Ramos (cell line): ENCODE data around the gene NFKBIZ.

Source experiments
- in situ Hi-C: fragments of 300-500 bp; cut with MboI; formaldehyde crosslinking; loops from one replicate; pipeline ENCODE4 v1.14.3; 2022; ENCODE audit warnings: low sequenced_read_pairs; ENCODE audit not compliant: unreplicated experiment

Gene NFKBIZ

GRCh38 chr3:101823525-101823924 is 25.8 kb upstream of the NFKBIZ start:
- in situ Hi-C loops = loop anchor here (25.0 kb wide), 1 partner anchor 714 kb away; no protein-coding TSS in a partner anchor

DNA sequence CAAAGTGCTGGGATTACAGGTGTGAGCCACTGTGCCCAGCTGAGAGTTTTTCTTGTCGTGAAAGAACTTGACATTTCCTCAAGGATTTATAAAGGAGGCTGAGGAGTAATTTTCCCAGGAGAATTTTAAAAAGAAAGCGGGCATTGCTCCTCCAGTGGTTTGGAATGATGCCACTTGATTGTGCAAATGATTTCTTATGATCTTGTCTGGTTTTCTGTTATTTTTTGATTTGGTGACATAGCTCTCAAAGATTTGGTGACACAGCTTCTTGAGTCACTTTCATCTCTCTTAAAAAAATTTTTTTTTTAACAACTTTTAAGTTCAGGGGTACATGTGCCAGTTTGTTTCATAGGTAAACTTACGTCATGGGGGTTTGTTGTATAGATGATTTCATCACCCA is 24.6 kb upstream of the NFKBIZ start:
- in situ Hi-C loops = loop anchor here (25.0 kb wide), 1 partner anchor 713 kb away; no protein-coding TSS in a partner anchor

DNA sequence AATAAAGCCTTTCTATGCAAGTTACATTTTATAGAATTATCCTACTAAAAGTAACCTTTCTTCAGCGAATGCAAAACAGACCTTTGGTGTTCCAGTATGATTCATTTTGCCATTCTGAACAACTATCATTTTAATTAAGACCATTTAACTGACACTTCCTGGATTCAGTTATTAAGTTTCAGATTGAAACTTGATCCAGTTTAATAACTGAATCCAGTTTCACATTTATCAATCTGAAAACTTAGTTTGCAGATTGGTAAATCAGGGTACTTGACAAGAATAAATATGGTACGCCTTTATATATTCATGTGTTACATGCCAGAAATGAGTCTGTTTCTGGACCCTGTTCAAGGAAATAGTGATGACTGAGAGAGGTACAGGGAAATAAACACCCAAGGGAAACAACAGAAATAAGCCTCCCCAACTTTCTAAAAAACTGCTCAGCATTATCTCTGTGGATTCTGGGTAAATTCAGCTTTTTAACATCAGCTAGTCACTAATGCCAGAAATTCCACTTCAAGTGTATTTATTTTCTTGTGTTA is 23.3 kb upstream of the NFKBIZ start:
- in situ Hi-C loops = no loop called here

GRCh38 chr3:101827211-101828174 is 21.8 kb upstream of the NFKBIZ start:
- in situ Hi-C loops = no loop called here

GRCh38 chr3:101828276-101828675 is 21.0 kb upstream of the NFKBIZ start:
- in situ Hi-C loops = no loop called here

- in situ Hi-C loops = no loop called here
These were observed 20.4 kb upstream of the NFKBIZ start for GRCh38 chr3:101828691-101829436.

DNA sequence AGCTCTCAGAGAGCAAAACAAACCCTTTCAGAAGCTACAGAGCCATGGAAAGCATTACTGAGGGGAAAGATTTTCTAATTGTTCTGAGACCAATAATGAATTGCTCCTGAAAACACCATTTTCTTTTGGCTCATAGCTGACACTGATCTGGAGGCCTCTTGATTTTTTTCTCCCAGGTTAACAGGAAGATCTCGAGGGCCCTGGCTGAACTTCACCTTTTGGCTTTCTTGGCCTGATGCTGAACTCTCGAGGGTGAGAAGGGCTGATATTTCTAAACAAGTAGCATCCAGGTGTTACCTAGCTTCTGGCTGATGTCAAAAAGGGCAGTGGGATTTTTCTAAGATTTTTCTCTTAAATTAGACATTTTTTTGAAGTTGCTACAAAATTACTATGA is 19.9 kb upstream of the NFKBIZ start:
- in situ Hi-C loops = no loop called here

GRCh38 chr3:101829874-101830273 is 19.4 kb upstream of the NFKBIZ start:
- in situ Hi-C loops = no loop called here

- in situ Hi-C loops = no loop called here
These were observed 15.8 kb upstream of the NFKBIZ start for GRCh38 chr3:101833446-101833974.

DNA sequence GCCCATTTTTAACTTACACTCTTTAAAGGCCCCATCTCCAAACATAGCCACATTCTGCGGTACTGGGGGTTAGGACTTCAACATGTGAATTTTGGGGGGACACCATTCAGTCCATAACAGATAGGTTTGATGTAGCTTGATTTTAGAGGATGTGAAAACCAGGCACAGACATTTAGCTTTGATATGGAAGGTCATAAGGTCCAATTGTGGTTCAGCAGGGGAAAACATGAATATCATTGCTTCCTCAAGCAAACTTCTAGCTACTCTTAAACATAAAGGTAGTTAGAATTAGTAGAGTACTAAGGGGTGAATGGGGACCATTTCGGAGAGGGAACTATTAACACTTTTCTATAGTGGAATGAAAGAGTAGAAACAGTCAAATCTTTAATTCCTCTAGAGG is 13.6 kb upstream of the NFKBIZ start:
- in situ Hi-C loops = no loop called here

DNA sequence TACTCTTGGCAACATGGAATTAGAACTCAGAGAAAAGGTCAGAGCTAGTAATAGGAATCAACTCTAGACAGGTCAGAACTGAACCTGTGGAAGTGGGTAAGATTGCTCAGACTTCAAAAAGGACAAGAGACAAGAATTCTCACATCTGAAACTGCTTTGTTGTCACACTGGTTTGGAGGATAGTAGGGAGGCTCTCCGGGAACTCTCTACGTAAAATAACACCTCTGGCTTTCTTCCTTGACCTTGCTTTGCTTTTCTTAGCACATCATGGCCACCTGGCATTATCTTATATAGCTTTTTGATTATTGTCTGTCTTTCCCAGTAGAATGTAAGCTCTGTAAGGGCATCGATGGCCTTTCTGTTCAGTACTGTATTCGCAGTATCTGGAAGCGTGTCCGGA is 13.2 kb upstream of the NFKBIZ start:
- in situ Hi-C loops = no loop called here

DNA sequence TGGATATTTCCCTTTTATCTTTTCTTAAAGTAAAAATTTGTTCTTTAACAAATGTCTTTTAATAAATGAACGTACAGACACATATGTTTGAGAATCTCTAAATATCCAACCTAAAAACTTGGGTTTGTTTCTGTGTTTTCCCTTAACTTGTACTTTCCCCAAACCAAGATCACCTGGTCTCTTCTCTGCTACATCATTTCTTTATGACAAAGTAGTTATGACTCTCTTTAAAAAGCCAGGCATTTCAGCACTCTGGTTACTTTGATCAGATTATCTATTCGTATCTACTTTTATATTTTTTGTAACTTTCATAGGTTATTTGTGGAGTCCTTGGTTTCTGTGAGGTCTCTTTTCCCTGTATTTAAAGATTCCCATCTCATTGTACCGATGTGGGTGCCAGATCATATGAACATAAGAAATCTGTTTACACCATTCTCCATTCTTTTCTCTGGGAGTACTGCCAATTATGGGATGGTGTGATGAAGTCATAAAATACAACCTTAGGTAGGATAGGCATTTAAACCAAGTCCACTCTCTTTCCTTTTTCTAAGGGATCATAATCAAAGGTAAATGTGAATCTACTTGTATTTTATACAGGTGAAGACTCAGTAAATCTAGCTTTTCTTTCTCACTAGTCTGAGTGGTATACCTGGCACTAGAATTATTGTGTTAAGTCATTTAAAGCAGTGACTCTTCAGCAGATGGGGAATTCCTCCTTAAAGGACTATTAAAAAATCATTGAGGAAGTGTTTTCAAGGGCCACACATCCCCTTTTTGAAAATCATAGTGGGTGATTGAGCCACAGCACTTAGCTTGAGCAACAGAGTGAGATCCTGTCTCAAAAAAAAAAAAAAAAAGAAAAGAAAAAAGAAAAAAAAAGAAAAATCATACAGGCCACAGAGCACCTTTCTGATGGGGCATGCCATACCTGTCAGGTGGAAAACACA is 12.4 kb upstream of the NFKBIZ start:
- in situ Hi-C loops = no loop called here

- in situ Hi-C loops = no loop called here
These were observed 10.6 kb upstream of the NFKBIZ start for GRCh38 chr3:101838691-101839090.

GRCh38 chr3:101840066-101840465 is 9.2 kb upstream of the NFKBIZ start:
- in situ Hi-C loops = no loop called here

GRCh38 chr3:101842245-101842934 is 6.9 kb upstream of the NFKBIZ start:
- in situ Hi-C loops = no loop called here

DNA sequence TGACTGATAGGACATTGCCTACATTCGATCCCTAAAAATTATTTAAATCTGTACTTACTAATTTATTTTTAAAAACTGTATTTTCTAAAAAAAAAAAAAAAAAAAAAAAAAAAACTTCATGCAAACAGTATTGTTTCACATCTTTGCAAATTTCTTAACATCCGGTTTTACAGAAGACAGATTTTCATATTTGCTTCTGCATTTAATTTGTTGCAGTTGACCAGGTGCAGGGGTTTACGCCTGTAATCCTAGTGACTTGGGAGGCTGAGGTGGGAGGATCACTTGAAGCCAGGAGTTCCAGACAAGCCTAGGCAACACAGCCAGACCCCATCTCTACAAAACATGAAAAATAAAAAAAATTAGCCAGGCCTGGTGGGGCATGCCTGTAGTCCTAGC is 6.4 kb upstream of the NFKBIZ start:
- in situ Hi-C loops = no loop called here

GRCh38 chr3:101845425-101845824 is 3.9 kb upstream of the NFKBIZ start:
- in situ Hi-C loops = no loop called here

- in situ Hi-C loops = no loop called here
These were observed 2.6 kb upstream of the NFKBIZ start for GRCh38 chr3:101846709-101847108.

- in situ Hi-C loops = no loop called here
These were observed 2.0 kb upstream of the NFKBIZ start for GRCh38 chr3:101847328-101847727.
